ENCODE results near the gene BRMS1L.

Gene BRMS1L

GRCh38 chr14:35865611-35866324, 39.6 kb downstream of the BRMS1L start:
- H3K4me3 ChIP-seq (ENCODE audit: low read depth, low read length, poor library complexity, severe bottlenecking) = no peak overlapping the region
- H3K9me3 ChIP-seq (ENCODE audit: low read length) = no peaks in the 10 kb centered on the region
- TF ChIP-seq EZH2 (IDR thresholded peaks at IDR 0.05; ENCODE audit: borderline replicate concordance, low read length) (no peak), CTCF (IDR thresholded peaks at IDR 0.05; ENCODE audit: low read length) (no peak)
- no peak overlapping the region for H3K9ac ChIP-seq (ENCODE audit: low read length)
- H2AFZ ChIP-seq (ENCODE audit: low read length) = no peak overlapping the region
- peaks cover 7% of the 10 kb centered on the region; the same call in 1 of the 2 replicates for H3K36me3 ChIP-seq (ENCODE audit: insufficient read depth, low read length)
- H3K79me2 ChIP-seq (ENCODE audit: insufficient read depth, low read length) = no peaks in the 10 kb centered on the region
- H3F3A ChIP-seq (ENCODE audit: insufficient read depth, low read length) = no peaks in the 10 kb centered on the region
- H3K9me2 ChIP-seq (ENCODE audit: low read depth, low read length) = no peaks in the 10 kb centered on the region
- H3K4me1 ChIP-seq (ENCODE audit: insufficient read depth, low read length, severe bottlenecking) = peaks cover 7% of the 10 kb centered on the region
- no peak overlapping the region for H3K4me2 ChIP-seq (ENCODE audit: low read length)
- H3K27me3 ChIP-seq (ENCODE audit: insufficient read depth, low read length) = no peaks in the 10 kb centered on the region
- H4K20me1 ChIP-seq (ENCODE audit: insufficient read depth, low read length) = no peaks in the 10 kb centered on the region
- no peak overlapping the region for H3K27ac ChIP-seq (ENCODE audit: low read depth, low read length, poor library complexity, severe bottlenecking)

- no peaks in the 10 kb centered on the region for H3F3A ChIP-seq (ENCODE audit: insufficient read depth, low read length)
- no peaks in the 10 kb centered on the region for H3K4me1 ChIP-seq (ENCODE audit: insufficient read depth, low read length, severe bottlenecking)
- no peak overlapping the region for H2AFZ ChIP-seq (ENCODE audit: low read length)
- no peak overlapping the region for H3K27ac ChIP-seq (ENCODE audit: low read depth, low read length, poor library complexity, severe bottlenecking)
- H3K79me2 ChIP-seq (ENCODE audit: insufficient read depth, low read length) = no peaks in the 10 kb centered on the region
- H3K36me3 ChIP-seq (ENCODE audit: insufficient read depth, low read length) = peaks cover 7% of the 10 kb centered on the region; the same call in 1 of the 2 replicates
- H3K9me2 ChIP-seq (ENCODE audit: low read depth, low read length) = no peaks in the 10 kb centered on the region
- TF ChIP-seq CTCF (IDR thresholded peaks at IDR 0.05; ENCODE audit: low read length) (no peak), EZH2 (IDR thresholded peaks at IDR 0.05; ENCODE audit: borderline replicate concordance, low read length) (no peak)
- H3K4me2 ChIP-seq (ENCODE audit: low read length) = no peak overlapping the region
- no peaks in the 10 kb centered on the region for H3K9me3 ChIP-seq (ENCODE audit: low read length)
- H3K4me3 ChIP-seq (ENCODE audit: low read depth, low read length, poor library complexity, severe bottlenecking) = no peak overlapping the region
- no peaks in the 10 kb centered on the region for H3K27me3 ChIP-seq (ENCODE audit: insufficient read depth, low read length)
- no peak overlapping the region for H3K9ac ChIP-seq (ENCODE audit: low read length)
- H4K20me1 ChIP-seq (ENCODE audit: insufficient read depth, low read length) = no peaks in the 10 kb centered on the region
These were observed 40.6 kb downstream of the BRMS1L start for GRCh38 chr14:35866595-35867279.

GRCh38 chr14:35867280-35867629, 41.1 kb downstream of the BRMS1L start:
- H3K79me2 ChIP-seq (ENCODE audit: insufficient read depth, low read length) = no peaks in the 10 kb centered on the region
- no peaks in the 10 kb centered on the region for H3K27me3 ChIP-seq (ENCODE audit: insufficient read depth, low read length)
- H3F3A ChIP-seq (ENCODE audit: insufficient read depth, low read length) = no peaks in the 10 kb centered on the region
- no peak overlapping the region for H3K9ac ChIP-seq (ENCODE audit: low read length)
- no peak overlapping the region for H2AFZ ChIP-seq (ENCODE audit: low read length)
- no peaks in the 10 kb centered on the region for H3K9me2 ChIP-seq (ENCODE audit: low read depth, low read length)
- no peak overlapping the region for H3K4me2 ChIP-seq (ENCODE audit: low read length)
- H3K27ac ChIP-seq (ENCODE audit: low read depth, low read length, poor library complexity, severe bottlenecking) = no peak overlapping the region
- H3K9me3 ChIP-seq (ENCODE audit: low read length) = no peaks in the 10 kb centered on the region
- no peak overlapping the region for H3K4me3 ChIP-seq (ENCODE audit: low read depth, low read length, poor library complexity, severe bottlenecking)
- H3K36me3 ChIP-seq (ENCODE audit: insufficient read depth, low read length) = peaks cover 7% of the 10 kb centered on the region; the same call in 1 of the 2 replicates
- TF ChIP-seq EZH2 (IDR thresholded peaks at IDR 0.05; ENCODE audit: borderline replicate concordance, low read length) = no peak
- TF ChIP-seq CTCF (IDR thresholded peaks at IDR 0.05; ENCODE audit: low read length) = no peak
- H3K4me1 ChIP-seq (ENCODE audit: insufficient read depth, low read length, severe bottlenecking) = no peaks in the 10 kb centered on the region
- H4K20me1 ChIP-seq (ENCODE audit: insufficient read depth, low read length) = no peaks in the 10 kb centered on the region
